ENCODE data around the gene GJA1. TPM values are rescaled to one million over a fixed set of nuclear protein-coding genes. Genes with fewer than 3 reads are reported as not detected.

The GJA1 gene
- total and polyA plus RNA-seq, 4 donors = 20.7 to 90.0 (median 65.5) TPM

- 80 to 93% methylated on average over 18 of the region's 18 CpGs for WGBS, 2 donors
- Histone ChIP-seq H3K9me3 (ENCODE audit: control insufficient read depth in 4 of 4, insufficient read depth in 3 of 4, low read length in 3 of 4) (no peaks in the 10 kb centered on the region), H3K27me3 (ENCODE audit: control insufficient read depth in 3 of 3, insufficient read depth in 3 of 3, low read length in 2 of 3) (no peaks in the 10 kb centered on the region), H3K36me3 (ENCODE audit: control insufficient read depth in 4 of 4, insufficient read depth in 4 of 4, low read length in 4 of 4) (no peaks in the 10 kb centered on the region), H3K9ac (ENCODE audit: insufficient read depth in 1 of 2, low read length in 2 of 2) (no peak overlapping the region), H3K4me1 (ENCODE audit: control insufficient read depth in 5 of 5, insufficient read depth in 5 of 5, low read length in 5 of 5) (no peaks in the 10 kb centered on the region), H3K27ac (ENCODE audit: low read depth in 1 of 2, low read length in 1 of 2) (no peak overlapping the region), H3K4me3 (no peak overlapping the region)
- no peak for DNase-seq
- ATAC-seq (ENCODE audit: insufficient read depth, low FRiP score) = no peak
- TF ChIP-seq CTCF (IDR thresholded peaks at IDR 0.05; ENCODE audit: control extremely low read depth, extremely low read depth) = no peak
Observed at GRCh38 chr6:121480099-121480713, 44.8 kb downstream of the GJA1 start.

GRCh38 chr6:121482004-121482693 is 46.7 kb downstream of the GJA1 start:
- no peak for ATAC-seq (ENCODE audit: insufficient read depth, low FRiP score)
- Histone ChIP-seq H3K27ac (ENCODE audit: low read depth in 1 of 2, low read length in 1 of 2) (no peak overlapping the region), H3K9ac (ENCODE audit: insufficient read depth in 1 of 2, low read length in 2 of 2) (no peak overlapping the region), H3K4me1 (ENCODE audit: control insufficient read depth in 5 of 5, insufficient read depth in 5 of 5, low read length in 5 of 5) (no peaks in the 10 kb centered on the region), H3K9me3 (ENCODE audit: control insufficient read depth in 4 of 4, insufficient read depth in 3 of 4, low read length in 3 of 4) (no peaks in the 10 kb centered on the region), H3K36me3 (ENCODE audit: control insufficient read depth in 4 of 4, insufficient read depth in 4 of 4, low read length in 4 of 4) (no peaks in the 10 kb centered on the region), H3K4me3 (no peak overlapping the region), H3K27me3 (ENCODE audit: control insufficient read depth in 3 of 3, insufficient read depth in 3 of 3, low read length in 2 of 3) (no peaks in the 10 kb centered on the region)
- WGBS, 2 donors = 87 to 91% methylated on average over 6 of the region's 6 CpGs
- TF ChIP-seq CTCF (IDR thresholded peaks at IDR 0.05; ENCODE audit: control extremely low read depth, extremely low read depth) = no peak
- no peak for DNase-seq

- Histone ChIP-seq H3K36me3 (ENCODE audit: control insufficient read depth in 4 of 4, insufficient read depth in 4 of 4, low read length in 4 of 4) (no peaks in the 10 kb centered on the region), H3K9me3 (ENCODE audit: control insufficient read depth in 4 of 4, insufficient read depth in 3 of 4, low read length in 3 of 4) (no peaks in the 10 kb centered on the region), H3K4me3 (no peak overlapping the region), H3K27me3 (ENCODE audit: control insufficient read depth in 3 of 3, insufficient read depth in 3 of 3, low read length in 2 of 3) (no peaks in the 10 kb centered on the region), H3K4me1 (ENCODE audit: control insufficient read depth in 5 of 5, insufficient read depth in 5 of 5, low read length in 5 of 5) (no peaks in the 10 kb centered on the region), H3K9ac (ENCODE audit: insufficient read depth in 1 of 2, low read length in 2 of 2) (no peak overlapping the region), H3K27ac (ENCODE audit: low read depth in 1 of 2, low read length in 1 of 2) (no peak overlapping the region)
- no peak for TF ChIP-seq CTCF (IDR thresholded peaks at IDR 0.05; ENCODE audit: control extremely low read depth, extremely low read depth)
- DNase-seq = no peak
- ATAC-seq (ENCODE audit: insufficient read depth, low FRiP score) = no peak
Observed at GRCh38 chr6:121482751-121483150, 47.3 kb downstream of the GJA1 start.

All from lung (tissue), 12 donors.